Kidney (tissue), 14 donors: ENCODE results near the gene RNF38. TPM values are rescaled to one million over a fixed set of nuclear protein-coding genes. Genes with fewer than 3 reads are reported as not detected.
A peak's percentile ranks its signal among the peaks of the same experiment; 100 is the strongest.
"Not testable (repeated sequence)": the region's sequence is repeated elsewhere in the genome, so short reads cannot be mapped to it uniquely, and the experiment has no call there.

ENCODE experiments used
- DNase-seq, 5 donors: peaks; one replicate each; pipeline ENCODE4 v3.0.0-alpha.2; 2013 to 2020
- FAIRE-seq: peaks from 2 replicates; lab custom pipeline; 2012; peaks lifted over from hg19 to GRCh38; lab: Jason Lieb, UNC
- H3K27ac ChIP-seq, 2 donors: one replicate each; pipeline ENCODE4 v1.7.0; 2013; ENCODE audit warnings: low read depth in 2 of 2, low read length in 2 of 2, inconsistent platforms in 1 of 2
- H3K27me3 ChIP-seq: one replicate; pipeline ENCODE4 v1.7.1; 2013; ENCODE audit warnings: low read length, inconsistent platforms; ENCODE audit not compliant: control insufficient read depth, insufficient read depth
- H3K36me3 ChIP-seq, 3 donors: one replicate each; pipeline versions ENCODE4 v1.7.0 to v1.7.1; 2013; ENCODE audit warnings: low read length in 3 of 3, control low read depth in 1 of 3, inconsistent platforms in 1 of 3; ENCODE audit not compliant: insufficient read depth in 3 of 3, control insufficient read depth in 2 of 3
- H3K4me1 ChIP-seq, 3 donors: one replicate each; pipeline versions ENCODE4 v1.7.0 to v1.7.1; 2013; ENCODE audit warnings: low read length in 3 of 3, inconsistent platforms in 1 of 3, low read depth in 1 of 3; ENCODE audit not compliant: control insufficient read depth in 2 of 3, insufficient read depth in 2 of 3
- H3K4me3 ChIP-seq, 3 donors: one replicate each; pipeline versions ENCODE4 v1.7.0 to v1.8.1; 2013; ENCODE audit warnings: low read length in 3 of 3, control low read depth in 1 of 3, inconsistent platforms in 1 of 3
- H3K9ac ChIP-seq, 3 donors: one replicate each; pipeline versions ENCODE4 v1.7.0 to v1.7.1; 2013; ENCODE audit warnings: low read length in 3 of 3, control low read depth in 1 of 3, inconsistent platforms in 1 of 3
- H3K9me3 ChIP-seq, 3 donors: one replicate each; pipeline versions ENCODE4 v1.7.0 to v1.7.1; 2013; ENCODE audit warnings: low read length in 3 of 3, control low read depth in 1 of 3, inconsistent platforms in 1 of 3; ENCODE audit not compliant: control insufficient read depth in 2 of 3, insufficient read depth in 1 of 3
- intact Hi-C: fragments of 100-400 bp; cut with DNase I; formaldehyde crosslinking; loops from one replicate; pipeline ENCODE4 v1.11.1; 2022
- polyA plus RNA-seq: library from polyadenylated mRNA; stranded (reverse); fragments of 350-450 nt; fragmentation: Illumina TruSeq; extraction: RNeasy Lipid Tissue Mini Kit (QIAGEN cat#74804); gene quantifications from one replicate; pipeline ENCODE4 v1.2.3, GENCODE V29; 2014; ENCODE audit warnings: low read depth, low replicate concordance; ENCODE audit not compliant: insufficient read depth
- total RNA-seq: library from RNA; stranded (reverse); fragmentation: NEBNext Ultra II Directional; extraction: Animal tissue kit (Norgen Biotek cat#: 25700); gene quantifications from one replicate; pipeline ENCODE4 v1.2.1, GENCODE V29; 2021
- TF ChIP-seq, protein P1 (sequence below): IDR thresholded peaks from 3 replicates; pipeline ENCODE4 v1.5.1; 2012; ENCODE audit warnings: mild to moderate bottlenecking, moderate library complexity, borderline replicate concordance; ENCODE audit not compliant: insufficient read depth; ENCODE audit errors: extremely low read depth
- donor health status: control.
- donor health status: control.
- donor health status: control.
- donor health status: control.
- donor health status: control.
- donor health status: DM: yes; HTN: yes; CAD: no.
- donor health status: Normal renal cell carcinoma (clear cell type).

The RNF38 gene
- total and polyA plus RNA-seq, 2 donors from 2014 or later: 10.7 to 48.3 TPM

DNA sequence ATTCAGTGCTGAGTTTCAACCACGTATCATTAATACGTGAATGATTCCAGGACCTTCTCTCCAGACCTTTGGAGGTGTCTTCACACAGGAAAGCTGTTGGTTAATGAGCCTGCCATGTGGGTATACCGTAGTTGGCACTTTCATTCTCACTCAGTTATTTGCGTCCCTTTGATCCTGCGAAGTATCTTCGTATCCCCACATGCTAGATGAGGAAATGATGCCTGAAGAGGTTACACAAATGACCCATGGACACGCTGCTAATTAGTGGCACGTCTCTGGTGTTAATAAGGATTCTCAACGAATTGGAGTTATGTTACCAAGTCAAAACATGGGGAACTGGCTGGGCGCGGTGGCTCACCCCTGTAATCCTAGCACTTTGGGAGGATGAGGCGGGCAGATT is 76.1 kb downstream of the RNF38 start:
- FAIRE-seq: no peak
- H3K4me1 ChIP-seq: peaks cover 0 to 16% (median 6%) of the 10 kb centered on the region in 3 donors
- no peaks in the 10 kb centered on the region for H3K36me3 ChIP-seq
- intact Hi-C loops: no loop called here
- H3K4me3 ChIP-seq: no peak overlapping the region
- peaks cover 0 to 3% (median 0%) of the 10 kb centered on the region in 3 donors for H3K9me3 ChIP-seq
- H3K9ac ChIP-seq: no peak overlapping the region
- no peak overlapping the region for H3K27ac ChIP-seq
- no peak for DNase-seq
- TF ChIP-seq, protein P1, sequence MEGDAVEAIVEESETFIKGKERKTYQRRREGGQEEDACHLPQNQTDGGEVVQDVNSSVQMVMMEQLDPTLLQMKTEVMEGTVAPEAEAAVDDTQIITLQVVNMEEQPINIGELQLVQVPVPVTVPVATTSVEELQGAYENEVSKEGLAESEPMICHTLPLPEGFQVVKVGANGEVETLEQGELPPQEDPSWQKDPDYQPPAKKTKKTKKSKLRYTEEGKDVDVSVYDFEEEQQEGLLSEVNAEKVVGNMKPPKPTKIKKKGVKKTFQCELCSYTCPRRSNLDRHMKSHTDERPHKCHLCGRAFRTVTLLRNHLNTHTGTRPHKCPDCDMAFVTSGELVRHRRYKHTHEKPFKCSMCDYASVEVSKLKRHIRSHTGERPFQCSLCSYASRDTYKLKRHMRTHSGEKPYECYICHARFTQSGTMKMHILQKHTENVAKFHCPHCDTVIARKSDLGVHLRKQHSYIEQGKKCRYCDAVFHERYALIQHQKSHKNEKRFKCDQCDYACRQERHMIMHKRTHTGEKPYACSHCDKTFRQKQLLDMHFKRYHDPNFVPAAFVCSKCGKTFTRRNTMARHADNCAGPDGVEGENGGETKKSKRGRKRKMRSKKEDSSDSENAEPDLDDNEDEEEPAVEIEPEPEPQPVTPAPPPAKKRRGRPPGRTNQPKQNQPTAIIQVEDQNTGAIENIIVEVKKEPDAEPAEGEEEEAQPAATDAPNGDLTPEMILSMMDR: no peak
- H3K27me3 ChIP-seq: no peaks in the 10 kb centered on the region

- Histone ChIP-seq H3K27ac (no peak overlapping the region), H3K36me3 (no peaks in the 10 kb centered on the region), H3K9ac (no peak overlapping the region), H3K9me3 (peaks cover 0 to 3% (median 0%) of the 10 kb centered on the region in 3 donors), H3K4me1 (peaks cover 0 to 14% (median 13%) of the 10 kb centered on the region in 3 donors), H3K4me3 (no peak overlapping the region), H3K27me3 (no peaks in the 10 kb centered on the region)
- TF ChIP-seq, protein P1: no peak
- intact Hi-C loops: no loop called here
- DNase-seq: no peak
- FAIRE-seq: no peak
Measured at GRCh38 chr9:36322462-36322861, 77.6 kb downstream of the RNF38 start.

GRCh38 chr9:36321903-36322302 is 78.2 kb downstream of the RNF38 start:
- DNase-seq, H3K27me3 ChIP-seq, H3K36me3 ChIP-seq, H3K9ac ChIP-seq, intact Hi-C loops, H3K9me3 ChIP-seq, FAIRE-seq, H3K4me3 ChIP-seq, H3K27ac ChIP-seq: not testable (repeated sequence)
- peaks cover 0 to 14% (median 13%) of the 10 kb centered on the region in 3 donors for H3K4me1 ChIP-seq

GRCh38 chr9:36320466-36320865 is 79.6 kb downstream of the RNF38 start:
- FAIRE-seq (no peak), DNase-seq (no peak)
- Histone ChIP-seq H3K27ac (peak overlapping the region; percentile 67 to 77), H3K4me1 (peaks cover 0 to 16% (median 13%) of the 10 kb centered on the region in 3 donors), H3K27me3 (no peaks in the 10 kb centered on the region), H3K4me3 (no peak overlapping the region), H3K9me3 (peaks cover 0 to 3% (median 0%) of the 10 kb centered on the region in 3 donors), H3K9ac (no peak overlapping the region), H3K36me3 (no peaks in the 10 kb centered on the region)
- TF ChIP-seq, protein P1: no peak
- intact Hi-C loops: no loop called here
